ENCODE measurements around the gene IL5.

DNA sequence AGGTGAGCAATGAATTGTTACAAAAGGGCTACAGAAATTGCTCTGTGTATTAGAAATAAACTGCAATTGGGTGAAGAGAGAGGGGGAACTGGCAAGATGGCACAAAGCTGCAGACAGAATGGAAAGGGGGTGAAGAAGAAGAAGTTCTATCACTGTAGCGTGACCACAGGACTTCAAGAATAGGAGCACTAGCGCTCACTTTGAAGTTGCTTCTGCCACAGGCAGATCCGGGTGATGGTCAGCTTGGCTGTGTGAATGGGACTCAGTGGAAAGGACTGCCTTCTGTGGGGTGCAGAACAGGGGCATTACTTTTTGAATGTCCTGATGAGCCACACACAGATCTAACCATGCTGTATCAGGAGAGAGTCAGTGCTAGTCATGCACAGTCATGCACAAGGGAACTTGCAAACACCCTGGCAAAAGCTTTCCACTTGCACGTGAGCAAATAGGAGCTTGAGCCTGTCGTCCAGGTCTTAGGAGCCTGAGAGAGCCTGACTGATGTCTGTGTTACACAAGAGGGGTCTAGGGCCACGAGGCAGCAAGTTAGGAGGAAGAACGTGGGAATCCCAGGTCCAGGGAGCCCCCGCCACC is 16.3 kb downstream of the IL5 start:
- TF ChIP-seq POLR2A (IDR thresholded peaks at IDR 0.05; ENCODE audit: low read length), result no peak
- no peak for TF ChIP-seq GATA1 (IDR thresholded peaks at IDR 0.05; ENCODE audit: low read depth, low read length)
